Measurements from ENCODE around the gene POLR3B.

DNA sequence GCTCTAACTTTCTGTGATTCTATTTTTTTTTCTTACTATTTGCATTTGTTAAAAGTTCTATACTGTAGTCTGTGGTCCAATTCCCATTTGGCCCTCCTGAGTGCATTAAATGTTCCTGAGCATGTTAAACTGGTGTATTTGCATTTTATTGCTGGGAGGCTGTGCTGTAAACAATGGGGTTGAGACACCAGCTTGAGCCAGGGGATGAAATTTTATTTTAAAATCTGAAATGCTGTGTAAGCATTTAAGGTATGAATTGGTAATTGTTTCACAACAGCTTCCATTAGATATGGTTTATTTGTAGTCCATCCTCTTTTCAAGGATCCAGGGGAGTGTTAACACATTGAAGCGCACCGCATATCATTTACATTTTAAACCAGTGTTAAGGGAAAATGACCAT is 135.3 kb downstream of the POLR3B start:
- TF ChIP-seq POLR2A (IDR thresholded peaks at IDR 0.05; ENCODE audit: low read length), result no peak
- TF ChIP-seq GATA1 (IDR thresholded peaks at IDR 0.05; ENCODE audit: low read depth, low read length), result no peak
